Measurements from ENCODE around the gene ENGASE. TPM values are rescaled to one million over a fixed set of nuclear protein-coding genes. Genes with fewer than 3 reads are reported as not detected.
A peak's percentile ranks its signal among the peaks of the same experiment; 100 is the strongest.

The ENGASE gene
- polyA plus RNA-seq, 10 donors = 13.0 to 25.2 (median 17.1) TPM

- DNase-seq = no peak
Measured at GRCh38 chr17:79112471-79112870, 37.8 kb downstream of the ENGASE start.

GRCh38 chr17:79113699-79114457 is 39.3 kb downstream of the ENGASE start:
- DNase-seq = no peak

GRCh38 chr17:79114458-79115301 is 40.1 kb downstream of the ENGASE start:
- peak; percentile 25 to 73 (median 40) for DNase-seq

- no peak for DNase-seq
Measured at GRCh38 chr17:79115487-79115886, 40.9 kb downstream of the ENGASE start.

GRCh38 chr17:79116575-79117368 is 42.1 kb downstream of the ENGASE start:
- DNase-seq = no peak

GRCh38 chr17:79117905-79118487 is 43.4 kb downstream of the ENGASE start:
- no peak for DNase-seq

- no peak for DNase-seq
Measured at GRCh38 chr17:79118924-79119323, 44.3 kb downstream of the ENGASE start.

GRCh38 chr17:79120259-79120658 is 45.6 kb downstream of the ENGASE start:
- no peak for DNase-seq

- no peak for DNase-seq
Measured at GRCh38 chr17:79123988-79124387, 49.4 kb downstream of the ENGASE start.

- no peak for DNase-seq
Measured at GRCh38 chr17:79124513-79125209, 50.0 kb downstream of the ENGASE start.

- peak in 2 of 3 donors; percentile 6 to 34 for DNase-seq
Measured at GRCh38 chr17:79125503-79125902, 50.9 kb downstream of the ENGASE start.

GRCh38 chr17:79126139-79126538 is 51.5 kb downstream of the ENGASE start:
- DNase-seq = no peak

GRCh38 chr17:79127534-79128135 is 53.0 kb downstream of the ENGASE start:
- DNase-seq = no peak

GRCh38 chr17:79129523-79129922 is 54.9 kb downstream of the ENGASE start:
- no peak for DNase-seq

- DNase-seq = no peak
Measured at GRCh38 chr17:79130536-79131273, 56.1 kb downstream of the ENGASE start.

GRCh38 chr17:79131274-79131635 is 56.6 kb downstream of the ENGASE start:
- no peak for DNase-seq

GRCh38 chr17:79131701-79132100 is 57.1 kb downstream of the ENGASE start:
- no peak for DNase-seq

- no peak for DNase-seq
Measured at GRCh38 chr17:79132271-79133064, 57.8 kb downstream of the ENGASE start.

- no peak for DNase-seq
Measured at GRCh38 chr17:79133214-79133613, 58.6 kb downstream of the ENGASE start.

Data from muscle of back (tissue), 11 donors.